Activated T-cell treated with anti-CD3 and anti-CD28 coated beads for 4 hours (primary cell): ENCODE data around the gene NABP2.
"Not testable (repeated sequence)": the region's sequence is repeated elsewhere in the genome, so short reads cannot be mapped to it uniquely, and the experiment has no call there.

Experiments used
- DNase-seq: peaks from one replicate; pipeline ENCODE4 v3.0.0-alpha.2; 2020

Gene NABP2

DNA sequence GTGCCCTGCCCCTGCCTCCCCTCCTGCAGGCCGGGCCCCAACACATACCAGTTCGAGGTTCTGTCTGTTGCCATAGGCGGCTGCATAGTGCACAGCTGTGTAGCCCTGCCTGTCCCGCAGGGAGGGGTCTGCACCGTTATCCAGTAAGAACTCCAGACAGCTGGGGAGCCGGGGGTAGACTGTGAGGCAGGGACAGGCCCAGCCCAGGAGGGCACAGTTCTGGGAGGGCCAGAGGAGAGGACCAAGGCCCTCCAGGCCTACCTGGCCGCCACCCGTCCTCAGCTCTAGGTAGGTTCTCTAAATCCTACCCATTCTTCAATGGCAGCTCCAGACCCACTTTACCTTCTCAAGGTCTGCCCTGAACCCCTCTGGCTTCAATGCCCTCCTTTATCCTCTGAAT is 24.6 kb downstream of the NABP2 start:
- DNase-seq = no peak

DNA sequence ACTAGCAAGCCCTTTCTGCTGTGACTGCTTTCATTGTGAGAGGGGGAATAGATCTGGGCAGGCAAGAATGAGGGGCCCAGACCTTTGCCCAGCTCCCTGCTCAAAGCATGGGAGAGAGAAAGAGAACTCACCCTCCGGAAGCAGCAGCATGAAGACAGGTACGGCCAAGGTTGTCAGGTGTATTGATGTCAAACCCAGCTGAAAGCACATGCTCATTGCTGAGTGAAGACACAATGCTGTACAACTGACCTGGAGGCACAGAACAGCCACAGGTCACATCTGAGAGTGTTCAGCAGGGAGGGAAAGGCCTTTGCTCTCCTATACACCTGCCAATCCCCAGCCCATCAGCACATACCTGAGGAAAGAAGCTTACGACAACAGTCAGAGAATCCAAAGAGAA is 28.5 kb downstream of the NABP2 start:
- no peak for DNase-seq

DNA sequence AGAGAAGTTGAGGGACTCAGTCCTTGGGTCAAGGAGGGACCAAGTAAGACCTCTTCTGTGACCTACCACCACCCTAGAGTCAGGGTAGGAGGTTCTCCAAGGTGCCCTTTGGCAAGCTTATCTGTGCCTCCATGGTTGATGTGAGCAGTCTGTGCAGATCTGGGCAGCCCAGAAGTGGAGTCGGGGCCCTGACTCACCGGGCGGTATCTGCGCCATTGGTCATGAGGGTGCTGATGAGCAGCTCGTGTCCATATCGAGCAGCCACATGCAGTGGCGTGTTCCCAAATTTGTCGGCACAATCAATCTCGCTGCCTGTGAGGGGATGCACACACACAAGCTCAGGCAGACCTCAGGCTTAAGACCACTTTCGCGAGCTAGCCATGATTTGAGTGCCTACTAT is 28.9 kb downstream of the NABP2 start:
- DNase-seq = no peak

DNA sequence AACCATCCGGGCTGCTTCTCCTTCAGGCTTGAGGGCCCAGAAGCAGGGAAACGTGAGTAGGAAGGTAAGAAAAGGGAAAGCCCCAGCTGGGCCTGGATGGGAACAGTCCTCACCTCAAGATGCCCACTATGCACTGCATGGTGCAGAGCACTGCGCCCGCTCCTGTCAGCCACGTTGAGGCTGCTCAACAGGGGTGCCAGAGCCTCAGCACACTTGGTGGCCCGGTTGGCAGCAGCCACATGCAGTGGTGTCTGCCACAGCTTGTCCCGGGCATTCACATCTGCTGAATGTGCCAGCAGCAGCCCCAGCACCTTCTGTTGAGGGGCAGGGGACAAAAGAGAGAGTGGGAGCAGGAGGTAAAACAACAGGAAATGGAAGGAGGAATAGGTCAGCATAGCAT is 31.5 kb downstream of the NABP2 start:
- no peak for DNase-seq

DNA sequence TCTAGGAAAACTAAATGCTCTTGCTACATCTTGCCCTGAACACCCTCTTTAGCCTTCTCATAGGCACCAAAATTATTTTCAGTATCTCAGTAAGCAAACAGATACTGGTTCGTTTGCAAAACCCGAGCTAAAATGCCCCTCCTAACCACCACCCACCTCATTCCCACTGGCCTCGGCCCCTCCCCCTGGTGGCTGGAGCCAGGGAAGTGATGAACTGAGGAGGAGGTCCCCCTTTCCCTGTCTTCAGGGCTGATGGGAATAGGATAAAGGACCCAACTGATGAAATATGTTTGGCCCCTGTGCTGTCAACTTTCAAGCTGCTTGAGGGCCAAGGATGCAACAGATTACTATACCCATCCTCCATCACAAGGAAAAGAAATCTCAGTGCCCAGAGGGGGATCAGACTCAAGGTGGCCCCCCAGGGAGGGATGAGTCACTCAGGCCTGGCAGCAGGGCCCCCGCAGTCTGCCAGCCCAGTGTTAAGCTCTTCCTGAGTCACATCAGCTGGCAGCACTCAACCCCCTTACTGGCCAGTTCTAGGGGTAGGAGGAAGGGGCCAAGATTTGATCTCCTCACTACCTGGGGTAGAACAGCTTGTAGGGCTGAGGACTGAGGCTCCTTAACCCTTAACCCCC is 32.3 kb downstream of the NABP2 start:
- no peak for DNase-seq

DNA sequence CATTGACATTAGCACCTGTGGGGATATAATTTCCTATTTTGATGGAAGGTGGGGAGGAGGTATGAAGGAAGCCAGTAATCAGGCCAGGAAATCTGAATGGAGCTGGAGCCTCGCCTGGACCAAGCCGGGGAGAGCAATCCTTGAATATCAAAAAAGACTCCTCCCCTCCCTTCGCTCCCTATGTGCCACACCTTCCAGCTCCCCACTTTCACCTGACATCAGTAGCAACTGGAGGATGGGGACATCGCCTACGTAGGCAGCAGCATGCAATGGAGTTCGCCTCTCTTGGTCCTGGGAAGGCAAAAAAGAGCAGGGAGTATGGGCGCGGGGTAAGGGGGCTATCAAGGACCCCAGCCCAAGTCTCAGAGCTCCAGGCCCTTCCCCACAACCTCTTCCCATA is 32.9 kb downstream of the NABP2 start:
- no peak for DNase-seq

DNA sequence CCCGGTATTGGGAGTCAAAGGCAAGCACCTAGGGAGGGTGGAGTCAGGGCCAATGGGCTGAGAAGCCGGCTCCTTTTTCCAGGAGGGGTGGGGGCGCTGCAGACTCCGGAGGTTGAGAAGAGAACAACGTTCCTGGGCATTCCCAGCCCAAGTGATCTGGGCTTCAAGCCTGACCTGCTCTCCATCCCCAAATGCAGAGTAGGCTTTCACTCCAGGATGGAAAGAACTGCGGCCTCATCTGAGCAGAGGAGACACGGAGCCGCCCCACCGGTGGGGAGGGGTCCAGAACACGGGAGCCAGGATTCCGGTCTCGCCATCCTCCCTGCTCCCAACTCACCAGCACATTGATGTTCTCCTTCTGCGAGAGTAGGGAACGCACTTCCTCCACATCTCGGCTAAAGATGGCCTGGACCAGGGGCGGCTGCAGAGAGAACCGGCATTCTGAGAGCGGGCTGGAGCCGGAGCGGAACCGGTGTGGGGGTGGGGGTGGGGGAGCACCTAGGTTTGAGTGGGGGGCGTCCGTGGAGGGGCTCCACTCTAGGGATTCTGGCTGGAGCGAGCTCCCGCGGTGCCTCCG is 33.4 kb downstream of the NABP2 start:
- no peak for DNase-seq

DNA sequence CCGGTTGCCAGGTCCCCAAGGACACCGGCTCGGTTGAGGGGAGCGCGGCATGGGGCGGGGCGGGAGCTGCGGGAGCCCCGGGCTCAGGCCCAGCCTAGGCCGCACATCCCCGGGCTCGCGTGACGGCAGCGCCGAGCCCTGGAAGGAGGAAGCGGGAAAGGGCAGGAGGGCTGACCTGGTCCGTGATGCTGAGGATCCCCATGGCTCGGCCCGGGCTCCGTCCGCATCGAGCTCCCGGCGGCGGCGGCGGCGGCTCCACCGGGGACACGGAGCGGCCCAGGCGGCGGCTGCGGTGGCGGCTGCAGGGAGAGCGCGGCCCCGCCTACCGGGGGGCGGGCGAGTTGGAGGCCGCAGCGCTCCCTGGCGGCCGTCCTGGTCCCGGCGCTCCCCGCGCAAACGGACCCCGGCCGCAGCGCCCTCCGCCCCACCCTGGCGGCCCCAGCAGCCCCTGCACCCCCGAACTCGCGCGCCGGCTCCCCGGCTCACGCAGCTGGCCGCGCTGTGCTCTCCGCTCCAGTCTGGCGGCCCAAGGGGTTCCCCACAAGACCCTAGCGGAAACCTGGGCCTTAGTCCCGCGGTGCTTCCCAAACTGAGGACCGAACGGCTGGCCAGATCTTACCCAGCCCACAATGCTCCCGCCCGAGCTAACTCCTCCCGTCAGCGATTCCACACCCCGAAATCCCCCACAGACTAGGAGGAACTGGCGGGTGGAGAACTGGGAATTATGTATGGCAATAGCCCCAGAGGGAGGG is 34.1 kb downstream of the NABP2 start, which contains the start of gene ANKRD52:
TSS of gene ANKRD52 (minus strand) at position 317 of the 752 bp plus-strand sequence. CDS start at position 202, 115 bp downstream.
- DNase-seq = peak; percentile 64

DNA sequence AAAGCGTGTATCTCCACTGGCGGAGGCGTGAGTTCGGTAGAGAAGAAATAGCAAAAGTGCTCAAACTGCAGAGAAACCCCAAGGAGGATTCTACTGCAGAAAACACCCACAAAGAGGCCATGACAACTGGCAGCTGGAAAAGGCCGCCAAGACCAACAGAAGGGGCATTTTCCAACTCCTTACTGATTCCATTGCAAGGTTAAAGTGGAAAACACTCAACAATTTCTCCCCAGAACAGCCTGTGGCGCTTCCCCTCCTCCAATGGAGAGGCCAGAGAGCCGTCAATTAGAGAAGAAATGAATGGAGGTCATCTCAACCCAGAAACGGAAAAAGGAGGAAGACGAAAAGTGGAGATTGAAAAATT is 34.7 kb downstream of the NABP2 start:
- DNase-seq = no peak

DNA sequence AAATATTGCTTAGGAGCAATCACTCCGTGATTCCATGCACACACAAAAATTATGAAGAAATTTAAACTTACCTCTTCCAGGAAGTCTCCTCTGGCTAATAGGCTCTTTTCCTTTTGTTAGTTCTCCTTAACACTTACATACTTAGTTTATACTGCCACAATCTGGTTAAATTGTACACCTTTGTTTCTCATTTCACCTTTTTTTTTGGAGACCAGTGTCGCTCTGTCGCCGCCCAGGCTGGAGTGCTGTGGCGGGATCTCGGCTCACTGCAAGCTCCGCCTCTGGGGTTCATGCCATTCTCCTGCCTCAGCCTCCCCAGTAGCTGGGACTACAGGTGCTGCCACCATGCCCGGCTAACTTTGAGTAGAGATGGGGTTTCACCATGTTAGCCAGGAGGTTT is 36.2 kb downstream of the NABP2 start:
- DNase-seq = no peak

DNA sequence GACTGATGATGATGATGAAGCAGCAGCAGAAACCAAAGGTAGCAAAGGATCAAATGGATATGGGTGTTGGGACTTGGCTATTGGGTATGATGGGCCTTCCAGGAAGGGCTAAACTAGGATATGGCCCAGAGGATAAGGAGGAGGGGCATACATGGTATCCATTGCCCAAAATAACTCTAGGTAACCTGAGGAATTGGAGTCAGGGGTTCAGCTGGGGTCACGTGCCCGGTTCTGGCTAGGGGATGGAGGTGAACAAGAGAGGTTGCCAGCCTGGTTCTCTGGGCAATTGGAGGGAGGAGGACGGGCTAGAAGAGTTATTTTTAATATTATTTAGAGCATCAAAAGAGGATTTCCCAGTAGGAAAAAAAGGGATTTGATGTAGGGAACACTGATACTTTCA is 36.8 kb downstream of the NABP2 start:
- DNase-seq = no peak

DNA sequence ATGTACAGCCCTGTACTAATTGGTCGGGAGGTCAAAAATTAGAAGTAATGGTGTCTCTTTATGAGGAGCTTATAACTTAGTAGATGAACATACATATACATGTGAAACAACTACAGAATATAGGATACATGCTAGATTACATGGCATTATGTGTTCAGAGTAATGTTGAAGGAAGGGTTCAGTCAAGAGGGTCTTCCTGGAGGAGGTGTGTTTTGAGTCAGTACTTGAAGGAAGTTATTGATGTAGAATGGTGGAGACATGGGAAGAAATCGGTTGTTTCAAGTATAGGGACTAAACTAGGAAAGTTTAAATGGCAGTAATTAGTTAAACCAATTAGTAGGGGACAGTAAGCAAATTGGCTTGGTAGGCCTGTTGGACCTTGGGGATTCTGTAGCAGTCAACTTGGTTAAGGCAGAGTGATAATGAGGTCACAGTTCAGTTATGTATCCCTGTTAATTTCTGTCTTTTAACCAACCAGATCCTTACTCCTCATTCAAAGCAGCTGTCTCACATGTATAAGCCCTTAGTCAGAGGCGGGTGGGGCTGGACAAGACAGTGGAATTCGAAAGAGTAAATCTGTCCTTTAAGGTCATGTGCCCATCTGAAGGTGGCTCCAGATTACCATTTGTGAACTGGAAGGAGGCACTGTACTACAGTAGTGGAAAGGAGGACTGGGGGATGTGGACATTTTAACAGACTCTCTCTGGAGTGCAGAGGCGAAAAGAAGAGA is 37.5 kb downstream of the NABP2 start:
- DNase-seq = no peak

DNA sequence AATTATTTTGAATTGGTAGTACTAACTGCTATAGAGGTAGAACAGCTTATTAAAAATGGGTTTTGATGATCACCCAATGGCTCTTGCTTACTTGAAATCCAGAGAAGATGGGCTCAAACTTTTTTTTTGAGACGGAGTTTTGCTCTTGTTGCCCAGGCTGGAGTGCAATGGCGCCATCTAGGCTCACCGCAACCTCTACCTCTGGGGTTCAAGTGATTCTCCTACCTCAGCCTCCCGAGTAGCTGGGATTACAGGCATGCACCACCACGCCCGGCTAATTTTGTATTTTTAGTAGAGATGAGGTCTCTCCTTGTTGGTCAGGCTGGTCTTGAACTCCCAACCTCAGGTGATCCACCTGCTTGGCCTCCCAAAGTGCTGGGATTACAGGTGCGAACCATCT is 38.8 kb downstream of the NABP2 start:
- DNase-seq = not testable (repeated sequence)

DNA sequence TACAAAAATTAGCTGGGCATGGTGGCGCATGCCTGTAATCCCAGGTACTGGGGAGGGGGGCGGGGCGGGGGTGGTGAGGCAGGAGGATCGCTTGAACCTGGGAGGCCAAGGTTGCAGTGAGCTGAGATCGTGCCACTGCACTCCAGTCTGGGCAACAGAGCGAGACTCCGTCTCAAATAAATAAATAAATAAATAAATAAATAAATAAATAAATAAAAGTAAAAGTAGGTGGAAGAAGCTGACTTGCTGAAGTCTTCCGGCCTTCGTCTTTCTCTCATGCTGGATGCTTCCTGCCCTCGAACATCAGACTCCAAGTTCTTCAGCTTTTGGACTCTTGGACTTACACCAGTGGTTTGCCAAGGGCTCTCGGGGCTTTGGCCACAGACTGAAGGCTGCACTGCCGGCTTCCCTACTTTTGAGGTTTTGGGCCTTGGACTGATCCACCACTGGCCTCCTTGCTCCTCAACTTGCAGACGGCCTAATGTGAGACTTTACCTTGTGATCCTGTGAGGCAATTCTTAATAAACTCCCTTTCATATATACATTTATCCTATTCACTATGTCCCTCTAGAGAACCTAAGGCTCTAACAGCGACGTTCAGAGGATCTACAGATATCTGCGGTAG is 42.0 kb downstream of the NABP2 start:
- not testable (repeated sequence) for DNase-seq

DNA sequence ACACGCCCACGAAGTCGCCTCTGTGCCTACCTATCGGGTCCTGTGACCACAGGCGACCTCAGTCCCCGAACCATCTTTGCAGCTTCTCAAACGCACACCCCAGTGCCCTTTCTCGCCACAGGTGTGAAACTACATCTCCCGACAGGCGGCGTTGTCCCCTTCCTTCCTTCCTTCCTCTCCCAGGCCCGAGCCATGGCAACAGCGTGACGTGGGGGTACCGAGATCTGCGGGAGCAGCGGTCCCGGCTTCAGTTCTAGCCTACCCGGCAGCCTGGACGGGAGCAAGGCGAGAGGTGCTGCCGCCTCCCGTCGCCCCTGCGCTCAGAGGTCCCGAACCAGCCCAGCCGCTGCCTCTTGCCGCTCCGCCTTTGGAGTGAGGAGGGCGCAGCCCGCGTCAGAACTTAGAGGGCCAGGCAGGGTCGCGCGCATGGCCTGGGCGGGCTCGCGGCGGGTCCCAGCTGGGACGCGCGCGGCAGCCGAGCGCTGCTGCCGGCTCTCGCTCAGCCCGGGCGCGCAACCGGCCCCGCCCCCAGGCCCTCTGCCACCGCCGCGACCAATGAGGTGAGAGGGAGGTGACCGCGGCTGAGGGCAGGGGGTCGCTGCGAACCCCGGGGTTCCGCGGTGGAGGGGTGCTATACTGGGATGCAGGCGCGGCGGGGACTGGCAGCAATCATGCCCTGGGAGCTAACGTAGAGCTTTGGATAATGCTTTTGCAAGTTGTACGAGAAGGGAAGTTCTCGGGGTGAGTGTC is 42.7 kb downstream of the NABP2 start, which contains the start of gene COQ10A:
TSS of gene COQ10A (plus strand) at position 250 of the 750 bp plus-strand sequence. CDS start at position 427, 177 bp downstream.
- peak; percentile 86 for DNase-seq

DNA sequence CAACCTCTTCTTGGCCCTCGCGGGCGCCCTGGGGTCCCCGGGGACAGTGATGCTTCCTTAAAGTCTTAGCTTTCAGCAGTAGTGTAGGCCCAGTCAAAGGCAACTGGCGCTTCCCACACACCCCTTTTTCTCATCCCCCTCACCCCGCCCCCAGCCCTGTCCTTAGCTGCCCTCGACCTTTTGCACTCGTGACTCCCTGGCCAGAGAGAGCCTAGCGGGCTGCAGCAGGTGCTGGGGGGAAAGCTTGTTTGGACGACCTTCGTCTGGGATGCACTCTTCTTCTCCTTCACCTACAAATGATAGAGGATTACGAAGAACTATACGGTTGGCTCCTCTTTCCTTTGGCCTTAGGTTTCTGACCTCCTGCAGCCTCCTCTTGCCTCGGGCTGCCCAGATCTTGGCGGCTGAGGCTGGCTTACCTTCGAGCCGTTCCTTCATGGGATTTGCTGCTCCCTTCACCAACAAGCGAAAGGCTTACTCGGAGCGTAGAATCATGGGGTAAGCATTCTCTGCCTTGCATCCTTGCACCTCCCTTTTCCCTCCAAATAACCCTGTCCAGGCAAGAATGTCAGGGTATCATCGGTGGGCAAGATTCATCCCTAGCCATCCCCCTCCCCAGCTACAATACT is 43.4 kb downstream of the NABP2 start:
- no peak for DNase-seq

DNA sequence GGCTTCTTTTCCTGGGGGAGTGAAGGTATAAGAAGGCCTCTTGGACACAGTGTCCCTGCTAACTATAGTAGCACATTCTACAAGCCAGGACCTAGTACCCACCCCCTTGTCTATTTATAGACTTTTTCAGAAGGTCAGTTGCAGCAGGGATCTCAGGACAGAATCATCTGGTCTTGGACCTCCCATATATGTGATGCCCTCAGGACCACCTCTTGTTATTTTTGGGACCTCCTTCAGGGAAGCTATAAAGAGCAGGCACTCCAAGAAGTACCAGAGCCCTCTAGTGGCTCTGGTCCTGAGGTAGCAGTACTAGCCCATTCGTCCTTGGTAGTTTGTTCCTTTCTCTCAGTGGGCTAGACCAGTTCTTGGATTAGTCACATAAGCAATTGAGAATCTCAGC is 46.9 kb downstream of the NABP2 start:
- no peak for DNase-seq

DNA sequence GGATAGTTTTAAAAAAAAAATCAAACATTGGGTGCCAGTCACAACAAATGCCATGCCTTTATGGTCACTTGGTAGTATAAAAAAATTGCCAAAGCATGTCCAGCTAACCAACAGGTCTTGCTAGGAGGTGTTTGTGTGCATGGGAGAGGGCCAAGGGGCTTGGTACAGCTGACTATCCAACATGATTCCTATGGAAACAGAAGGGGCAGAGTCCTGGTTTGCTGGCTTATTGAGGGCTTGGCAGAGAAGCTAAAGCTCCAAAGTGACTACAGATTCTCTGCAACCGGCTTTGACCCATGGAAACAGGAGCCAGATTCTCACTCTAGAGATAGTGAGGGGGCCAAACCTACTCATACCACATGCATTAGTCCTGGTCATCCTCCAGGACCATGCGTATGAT is 48.3 kb downstream of the NABP2 start:
- not testable (repeated sequence) for DNase-seq

DNA sequence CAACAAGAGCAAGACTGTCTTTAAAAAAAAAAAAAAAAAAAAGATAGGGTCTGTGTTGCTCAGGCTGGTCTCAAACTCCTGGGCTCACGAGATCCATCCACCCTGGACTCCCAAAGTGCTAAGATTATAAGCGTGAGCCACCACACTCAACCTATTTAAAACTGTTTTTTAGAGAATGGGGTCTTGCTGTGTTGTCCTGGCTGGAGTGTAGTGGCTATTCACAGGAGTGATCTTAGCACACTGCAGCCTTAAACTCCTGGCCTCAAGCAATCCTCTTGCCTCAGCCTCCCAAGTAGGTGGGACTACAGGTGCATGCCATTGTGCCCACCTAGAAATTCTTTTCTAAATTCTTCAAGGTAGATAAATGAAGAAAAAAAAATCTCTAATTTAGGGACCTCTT is 50.2 kb downstream of the NABP2 start:
- DNase-seq = no peak

DNA sequence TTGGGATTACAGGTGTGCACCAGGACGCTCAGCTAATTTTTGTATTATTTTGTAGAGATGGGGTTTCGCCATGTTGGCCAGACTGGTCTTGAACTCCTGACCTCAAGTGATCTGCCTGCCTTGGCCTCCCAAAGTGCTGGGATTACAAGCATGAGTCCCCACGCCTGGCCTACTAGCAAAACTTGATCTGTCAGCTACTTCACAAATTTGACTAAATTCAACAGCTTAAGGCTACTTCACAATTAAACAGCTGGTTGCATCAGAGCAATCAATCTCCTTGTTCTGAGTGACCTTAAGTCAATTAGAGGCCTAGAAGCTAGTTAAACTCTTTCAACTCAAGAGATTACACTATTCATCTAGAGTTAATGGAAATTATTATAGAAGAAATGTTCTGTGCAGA is 54.8 kb downstream of the NABP2 start:
- no peak for DNase-seq
